Keratinocyte (primary cell): ENCODE measurements around the gene ALDH6A1. TPM values are rescaled to one million over a fixed set of nuclear protein-coding genes. Genes with fewer than 3 reads are reported as not detected.

Experiments used
- DNase-seq: peaks from one replicate; pipeline ENCODE4 v3.0.0-alpha.2; 2011; ENCODE audit warnings: low read depth, missing footprints, low spot score
- FAIRE-seq: peaks from 2 replicates; lab custom pipeline; 2011; peaks lifted over from hg19 to GRCh38; lab: Jason Lieb, UNC
- H2AFZ ChIP-seq: 2 replicates; pipeline ENCODE4 v1.6.0; 2012; ENCODE audit warnings: low read length, control low read depth, inconsistent platforms; ENCODE audit not compliant: control insufficient read depth
- H3K27ac ChIP-seq: 2 replicates; pipeline ENCODE4 v1.5.1; 2011; ENCODE audit warnings: low read length; ENCODE audit not compliant: control insufficient read depth, insufficient read depth
- H3K27me3 ChIP-seq: 3 replicates; pipeline ENCODE4 v1.6.0; 2011; ENCODE audit warnings: low read length; ENCODE audit not compliant: control insufficient read depth, insufficient read depth; ENCODE audit errors: extremely low read depth
- H3K36me3 ChIP-seq, 2 experiments: 2 replicates in 1 of 2; 3 replicates in 1 of 2; pipeline ENCODE4 v1.5.1; 2011; ENCODE audit warnings: low read length in 2 of 2, mild to moderate bottlenecking in 1 of 2; ENCODE audit not compliant: control insufficient read depth in 2 of 2, insufficient read depth in 2 of 2; ENCODE audit errors: extremely low read depth in 1 of 2
- H3K4me1 ChIP-seq: 3 replicates; pipeline ENCODE4 v1.5.1; 2011; ENCODE audit warnings: low read length; ENCODE audit not compliant: control insufficient read depth, insufficient read depth; ENCODE audit errors: extremely low read depth
- H3K4me2 ChIP-seq: 3 replicates; pipeline ENCODE4 v1.6.0; 2011; ENCODE audit warnings: low read depth, low read length; ENCODE audit not compliant: control insufficient read depth, insufficient read depth; ENCODE audit errors: extremely low read depth
- H3K4me3 ChIP-seq, 3 experiments: fragments of 200-600 bp in 1 of 3; sonication (generic) in 1 of 3; 2 replicates in 2 of 3; 3 replicates in 1 of 3; pipeline ENCODE4 v1.5.1; 2011 to 2016; ENCODE audit warnings: low read length in 3 of 3, mild to moderate bottlenecking in 3 of 3, control low read depth in 2 of 3, inconsistent platforms in 1 of 3, low read depth in 1 of 3, mixed read lengths in 1 of 3, mixed run types in 1 of 3, moderate library complexity in 1 of 3; ENCODE audit not compliant: control insufficient read depth in 2 of 3, insufficient read depth in 2 of 3; ENCODE audit errors: extremely low read depth in 1 of 3
- H3K79me2 ChIP-seq: 2 replicates; pipeline ENCODE4 v1.6.0; 2012; ENCODE audit warnings: low read length; ENCODE audit not compliant: control insufficient read depth, insufficient read depth
- H3K9ac ChIP-seq: 3 replicates; pipeline ENCODE4 v1.6.0; 2011; ENCODE audit warnings: low read length; ENCODE audit not compliant: control insufficient read depth, insufficient read depth; ENCODE audit errors: extremely low read depth
- H3K9me1 ChIP-seq: 3 replicates; pipeline ENCODE4 v1.6.0; 2011; ENCODE audit warnings: low read length; ENCODE audit not compliant: control insufficient read depth, insufficient read depth; ENCODE audit errors: extremely low read depth
- H3K9me3 ChIP-seq: 2 replicates; pipeline ENCODE4 v1.5.1; 2012; ENCODE audit warnings: low read depth, low read length; ENCODE audit not compliant: control insufficient read depth
- H4K20me1 ChIP-seq: 3 replicates; pipeline ENCODE4 v1.6.0; 2011; ENCODE audit warnings: low read length; ENCODE audit not compliant: control insufficient read depth, insufficient read depth; ENCODE audit errors: extremely low read depth
- EZH2 ChIP-seq: IDR thresholded peaks from one replicate; pipeline ENCODE4 v1.6.1; 2012; ENCODE audit warnings: inconsistent platforms, mild to moderate bottlenecking, low read length, moderate library complexity
- dilution Hi-C: fragments of 300-500 bp; cut with MboI; formaldehyde crosslinking; loops from one replicate; pipeline ENCODE4 v1.7.0; 2020; ENCODE audit warnings: low sequenced_read_pairs; ENCODE audit not compliant: extremely low pct_ligation_motif_present
- polyA plus RNA-seq, 5 experiments: library from polyadenylated mRNA; depleted of rRNA in 3 of 5; stranded (reverse) in 3 of 5; stranded (forward) in 1 of 5; unstranded in 1 of 5; fragments of >200 nt; gene quantifications; 1 replicate in 1 of 5; 2 replicates in 3 of 5; 3 replicates in 1 of 5; pipeline versions ENCODE4 v1.2.1 to v1.2.3, GENCODE V29; 2011 to 2012; ENCODE audit warnings: missing spikeins in 2 of 5, low read depth in 1 of 5, low replicate concordance in 1 of 5
- TF ChIP-seq, protein P1 (sequence below), 3 experiments: IDR thresholded peaks in 1 of 3; conservative IDR thresholded peaks in 1 of 3; optimal IDR thresholded peaks in 1 of 3; 2 replicates in 2 of 3; 3 replicates in 1 of 3; pipeline versions ENCODE3 to v1.5.1; 2011; ENCODE audit warnings: low read length in 3 of 3, mild to moderate bottlenecking in 3 of 3, moderate library complexity in 2 of 3, control low read depth in 1 of 3, inconsistent platforms in 1 of 3; ENCODE audit not compliant: insufficient read depth in 2 of 3; ENCODE audit errors: extremely low read depth in 1 of 3

The ALDH6A1 gene
- polyA plus RNA-seq, 1 donor (not counting 4 experiments of a cell fraction or from before 2014, with no cell fraction given), result 8.0 TPM

GRCh38 chr14:74062809-74063150 is 21.5 kb downstream of the ALDH6A1 start:
- TF ChIP-seq, protein P1, sequence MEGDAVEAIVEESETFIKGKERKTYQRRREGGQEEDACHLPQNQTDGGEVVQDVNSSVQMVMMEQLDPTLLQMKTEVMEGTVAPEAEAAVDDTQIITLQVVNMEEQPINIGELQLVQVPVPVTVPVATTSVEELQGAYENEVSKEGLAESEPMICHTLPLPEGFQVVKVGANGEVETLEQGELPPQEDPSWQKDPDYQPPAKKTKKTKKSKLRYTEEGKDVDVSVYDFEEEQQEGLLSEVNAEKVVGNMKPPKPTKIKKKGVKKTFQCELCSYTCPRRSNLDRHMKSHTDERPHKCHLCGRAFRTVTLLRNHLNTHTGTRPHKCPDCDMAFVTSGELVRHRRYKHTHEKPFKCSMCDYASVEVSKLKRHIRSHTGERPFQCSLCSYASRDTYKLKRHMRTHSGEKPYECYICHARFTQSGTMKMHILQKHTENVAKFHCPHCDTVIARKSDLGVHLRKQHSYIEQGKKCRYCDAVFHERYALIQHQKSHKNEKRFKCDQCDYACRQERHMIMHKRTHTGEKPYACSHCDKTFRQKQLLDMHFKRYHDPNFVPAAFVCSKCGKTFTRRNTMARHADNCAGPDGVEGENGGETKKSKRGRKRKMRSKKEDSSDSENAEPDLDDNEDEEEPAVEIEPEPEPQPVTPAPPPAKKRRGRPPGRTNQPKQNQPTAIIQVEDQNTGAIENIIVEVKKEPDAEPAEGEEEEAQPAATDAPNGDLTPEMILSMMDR (optimal IDR thresholded peaks at IDR 0.05 in 1 of 3, IDR thresholded peaks at IDR 0.05 in 1 of 3, conservative IDR thresholded peaks at IDR 0.05 in 1 of 3; ENCODE audit: extremely low read depth in 1 of 3, insufficient read depth in 2 of 3, low read length in 3 of 3), result no peak
- TF ChIP-seq EZH2, result no peak
- dilution Hi-C loops, result no loop called here
- Histone ChIP-seq H4K20me1 (no peaks in the 10 kb centered on the region), H3K36me3 (no peaks in the 10 kb centered on the region), H3K27me3 (no peaks in the 10 kb centered on the region), H3K27ac (peak overlapping the region; percentile 77), H3K4me3 (no peak overlapping the region), H2AFZ (no peak overlapping the region), H3K4me1 (peaks cover 8% of the 10 kb centered on the region), H3K9ac (peak overlapping the region; percentile 34), H3K9me1 (no peaks in the 10 kb centered on the region), H3K9me3 (no peaks in the 10 kb centered on the region), H3K79me2 (no peaks in the 10 kb centered on the region), H3K4me2 (peak overlapping the region; percentile 54)
- FAIRE-seq, result peak; percentile 71
- DNase-seq, result peak; percentile 32

DNA sequence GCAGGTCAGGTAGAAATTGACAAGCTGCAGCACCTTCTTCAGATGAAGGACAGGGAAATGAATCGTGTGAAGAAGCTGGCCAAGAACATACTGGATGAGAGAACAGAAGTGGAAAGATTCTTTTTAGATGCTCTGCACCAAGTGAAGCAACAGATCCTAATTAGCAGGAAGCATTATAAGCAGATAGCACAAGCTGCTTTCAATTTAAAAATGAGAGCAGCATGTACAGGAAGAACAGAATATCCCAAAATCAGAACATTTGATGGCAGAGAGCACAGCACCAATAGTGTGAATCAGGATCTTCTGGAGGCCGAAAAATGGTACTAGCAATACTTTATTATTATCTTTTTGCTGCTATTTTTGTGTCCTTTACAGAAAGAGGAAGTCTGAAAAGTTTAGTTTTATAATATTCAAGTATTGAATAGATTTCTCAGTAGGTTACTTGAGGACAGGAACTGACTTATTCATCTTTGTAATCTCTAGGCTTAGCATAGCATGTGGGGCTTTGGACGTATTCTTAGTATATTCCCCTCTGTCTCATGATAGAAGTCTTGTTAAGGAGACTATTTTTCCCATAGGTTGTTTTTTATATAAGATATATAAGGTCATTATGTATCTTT is 34.3 kb downstream of the ALDH6A1 start:
- DNase-seq, result no peak
- dilution Hi-C loops, result no loop called here
- no peak overlapping the region for H3K4me2 ChIP-seq
- no peaks in the 10 kb centered on the region for H3K9me3 ChIP-seq
- no peaks in the 10 kb centered on the region for H3K36me3 ChIP-seq
- no peaks in the 10 kb centered on the region for H3K27me3 ChIP-seq
- no peaks in the 10 kb centered on the region for H3K9me1 ChIP-seq
- no peak for FAIRE-seq
- H3K9ac ChIP-seq, result no peak overlapping the region
- H3K27ac ChIP-seq, result no peak overlapping the region
- H4K20me1 ChIP-seq, result no peaks in the 10 kb centered on the region
- TF ChIP-seq EZH2, result no peak
- TF ChIP-seq, protein P1 (optimal IDR thresholded peaks at IDR 0.05 in 1 of 3, IDR thresholded peaks at IDR 0.05 in 1 of 3, conservative IDR thresholded peaks at IDR 0.05 in 1 of 3; ENCODE audit: extremely low read depth in 1 of 3, insufficient read depth in 2 of 3, low read length in 3 of 3), result no peak
- H2AFZ ChIP-seq, result no peak overlapping the region
- no peak overlapping the region for H3K4me3 ChIP-seq
- no peaks in the 10 kb centered on the region for H3K79me2 ChIP-seq
- peaks cover 23% of the 10 kb centered on the region for H3K4me1 ChIP-seq
